ENCODE measurements around the gene RTN4RL1. TPM values are rescaled to one million over a fixed set of nuclear protein-coding genes. Genes with fewer than 3 reads are reported as not detected.

The RTN4RL1 gene
- total RNA-seq, 4 donors from 2014 or later: 4.2 to 11.9 (median 9.8) TPM

- no peak for TF ChIP-seq CTCF (IDR thresholded peaks at IDR 0.05; ENCODE audit: low read depth)
Observed at GRCh38 chr17:1912146-1912545, 113.0 kb downstream of the RTN4RL1 start.

- TF ChIP-seq CTCF (IDR thresholded peaks at IDR 0.05; ENCODE audit: low read depth): no peak
Observed at GRCh38 chr17:1909985-1910384, 115.1 kb downstream of the RTN4RL1 start.

GRCh38 chr17:1908699-1909309 is 116.3 kb downstream of the RTN4RL1 start:
- no peak for TF ChIP-seq CTCF (IDR thresholded peaks at IDR 0.05; ENCODE audit: low read depth)

- no peak for TF ChIP-seq CTCF (IDR thresholded peaks at IDR 0.05; ENCODE audit: low read depth)
Observed at GRCh38 chr17:1907909-1908698, 117.0 kb downstream of the RTN4RL1 start.

- TF ChIP-seq CTCF (IDR thresholded peaks at IDR 0.05; ENCODE audit: low read depth): no peak
Observed at GRCh38 chr17:1907216-1907631, 117.9 kb downstream of the RTN4RL1 start.

DNA sequence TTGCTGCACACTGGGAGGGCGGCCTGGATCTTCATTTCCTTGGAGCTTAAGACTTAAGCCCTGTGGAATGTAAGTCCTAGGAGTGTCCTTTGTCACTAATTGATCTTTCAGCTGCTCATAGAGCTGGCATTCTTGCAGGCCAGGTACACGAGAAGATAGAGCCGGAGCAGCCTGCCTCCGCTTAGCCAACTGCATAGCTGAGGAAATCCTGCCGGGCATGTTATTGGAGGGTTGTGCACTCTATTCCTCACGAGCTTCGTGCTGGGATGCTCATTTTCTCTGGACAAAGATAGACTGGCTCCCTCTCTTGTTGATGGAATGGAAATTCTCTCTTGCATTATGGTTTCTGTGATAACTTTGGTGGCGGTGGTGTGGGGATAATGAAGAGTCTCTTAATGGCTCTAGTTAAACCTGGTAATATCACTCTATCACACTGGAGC is 118.5 kb downstream of the RTN4RL1 start:
- TF ChIP-seq CTCF (IDR thresholded peaks at IDR 0.05; ENCODE audit: low read depth): no peak

DNA sequence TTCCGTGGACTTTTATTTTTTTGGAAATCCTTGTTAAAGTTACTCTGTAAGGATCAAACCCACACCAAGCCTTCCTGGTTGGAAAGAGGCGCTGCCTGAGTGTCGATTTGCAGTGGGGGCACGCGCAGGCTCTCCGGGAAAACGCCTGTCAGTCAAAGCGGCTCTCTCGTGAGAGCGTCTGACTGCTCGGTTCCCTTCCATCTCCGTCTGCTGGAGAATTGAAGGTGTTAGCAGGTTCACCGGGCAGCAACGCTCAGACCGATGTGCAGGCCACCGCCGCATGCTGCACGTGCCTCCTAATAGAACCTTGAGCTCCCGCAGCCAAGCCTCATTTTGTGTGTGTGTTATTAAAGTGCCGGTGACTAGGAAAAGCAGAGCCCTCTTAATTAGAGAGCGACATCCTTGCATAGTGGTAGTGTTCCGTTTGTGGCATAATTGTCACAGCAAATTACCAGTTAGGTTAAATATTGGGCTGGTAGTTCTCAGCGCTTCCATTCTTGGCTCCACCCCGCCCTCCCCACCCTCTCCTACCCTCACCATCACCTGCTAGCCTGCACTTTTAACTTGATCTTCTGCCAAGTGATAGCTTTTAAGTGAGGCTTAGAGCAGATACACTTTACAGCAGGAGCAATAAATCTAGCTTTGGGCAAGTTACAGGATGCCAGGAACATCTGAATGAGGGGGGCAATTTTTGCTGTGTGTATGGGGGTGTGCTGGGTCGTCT is 119.8 kb downstream of the RTN4RL1 start:
- no peak for TF ChIP-seq CTCF (IDR thresholded peaks at IDR 0.05; ENCODE audit: low read depth)
